GM19025 (cell line): ENCODE data around the gene POFUT2.

Experiments used
- ATAC-seq: cut with Tn5 transposase; IDR thresholded peaks from one replicate; pipeline ENCODE4 v1.9.1; 2021; ENCODE audit warnings: mild to moderate bottlenecking, low read depth, moderate library complexity; ENCODE audit not compliant: unreplicated experiment

The POFUT2 gene

GRCh38 chr21:45286671-45287437, 841 bp downstream of the POFUT2 start:
- ATAC-seq: no peak

- no peak for ATAC-seq
Measured at GRCh38 chr21:45285266-45285931, 2.3 kb downstream of the POFUT2 start.

- no peak for ATAC-seq
Measured at GRCh38 chr21:45284456-45284741, 3.3 kb downstream of the POFUT2 start.

- ATAC-seq: no peak
Measured at GRCh38 chr21:45283611-45284455, 3.9 kb downstream of the POFUT2 start.

GRCh38 chr21:45283035-45283610, 4.6 kb downstream of the POFUT2 start:
- ATAC-seq: no peak

GRCh38 chr21:45282283-45283034, 5.2 kb downstream of the POFUT2 start:
- ATAC-seq: no peak

GRCh38 chr21:45281411-45282282, 6.0 kb downstream of the POFUT2 start:
- ATAC-seq: no peak

GRCh38 chr21:45280969-45281368, 6.7 kb downstream of the POFUT2 start:
- ATAC-seq: no peak

- no peak for ATAC-seq
Measured at GRCh38 chr21:45280178-45280821, 7.4 kb downstream of the POFUT2 start.

GRCh38 chr21:45279446-45280177, 8.1 kb downstream of the POFUT2 start:
- no peak for ATAC-seq

- ATAC-seq: no peak
Measured at GRCh38 chr21:45278156-45278911, 9.4 kb downstream of the POFUT2 start.

GRCh38 chr21:45277101-45278045, 10.3 kb downstream of the POFUT2 start:
- no peak for ATAC-seq

GRCh38 chr21:45276596-45276995, 11.1 kb downstream of the POFUT2 start:
- no peak for ATAC-seq

GRCh38 chr21:45270306-45270821, 17.3 kb downstream of the POFUT2 start:
- no peak for ATAC-seq

GRCh38 chr21:45269861-45270260, 17.8 kb downstream of the POFUT2 start:
- no peak for ATAC-seq

- ATAC-seq: no peak
Measured at GRCh38 chr21:45267390-45267760, 20.3 kb downstream of the POFUT2 start.
